K562 (cell line): ENCODE data around the gene TMEM86B. TPM values are rescaled to one million over a fixed set of nuclear protein-coding genes. Genes with fewer than 3 reads are reported as not detected.

Source experiments
- ATAC-seq: fragments of 200-7000 bp; cut with Tn5 transposase; 3 replicates; pipeline ENCODE4 v1.9.1; 2020; ENCODE audit warnings: moderate library complexity
- BruUV-seq: library from RNA; stranded (reverse); fragments of 400-500 nt; replicated peaks from 2 replicates; lab custom pipeline; 2021; lab: Mats Ljungman, UMichigan
- CTCF ChIA-PET: fragments of 300-600 bp; formaldehyde crosslinking; extraction: SDS; loops from one replicate; lab custom pipeline; 2021; ENCODE audit warnings: low intra/inter-chr PET ratio; lab: Yijun Ruan, JAX
- POLR2A ChIA-PET: fragments of 300-600, 350-650 bp; sonication (Branson Sonifier 250); formaldehyde crosslinking; extraction: SDS; loops from one replicate; lab custom pipeline; 2021; ENCODE audit warnings: antibody characterized with exemption, inconsistent platforms; lab: Yijun Ruan, JAX
- DNase-seq, 4 experiments: peaks; one replicate each; pipeline versions ENCODE4 v3.0.0 to v3.0.0-alpha.2; 2011 to 2018; ENCODE audit warnings: low spot score in 3 of 4, mixed read lengths in 3 of 4; ENCODE audit errors: extremely low read depth in 1 of 4
- FAIRE-seq: peaks from 2 replicates; lab custom pipeline; 2011; peaks lifted over from hg19 to GRCh38; lab: Jason Lieb, UNC
- H2AFZ ChIP-seq: 2 replicates; pipeline ENCODE4 v1.6.0; 2011; ENCODE audit warnings: low read depth, low read length, control low read depth, inconsistent platforms
- H3K27ac ChIP-seq: fragments of 200-600 bp; 3 replicates; pipeline ENCODE4 v1.8.0; 2011; ENCODE audit warnings: low read depth, mild to moderate bottlenecking, control low read depth, inconsistent platforms, low read length, moderate library complexity, mixed read lengths; ENCODE audit errors: extremely low read depth
- H3K27me3 ChIP-seq, 2 experiments: fragments of 300-600 bp in 1 of 2; 2 replicates in 1 of 2; 3 replicates in 1 of 2; pipeline versions ENCODE4 v1.6.0 to v1.8.0; 2011; ENCODE audit warnings: inconsistent platforms in 2 of 2, low read length in 2 of 2, mild to moderate bottlenecking in 1 of 2, mixed read lengths in 1 of 2, moderate library complexity in 1 of 2; ENCODE audit not compliant: control insufficient read depth in 2 of 2, insufficient read depth in 2 of 2
- H3K36me3 ChIP-seq: fragments of 300-600 bp; 3 replicates; pipeline ENCODE4 v1.8.0; 2011; ENCODE audit warnings: mild to moderate bottlenecking, low read length, inconsistent platforms; ENCODE audit not compliant: control insufficient read depth, insufficient read depth
- H3K4me1 ChIP-seq, 2 experiments: fragments of 200-600 bp in 1 of 2; replicated peaks in 1 of 2; 2 replicates in 1 of 2; 3 replicates in 1 of 2; pipeline versions ENCODE4 v1.5.1 to v1.8.0; 2011; ENCODE audit warnings: inconsistent platforms in 2 of 2, low read length in 2 of 2, mild to moderate bottlenecking in 1 of 2, mixed read lengths in 1 of 2, moderate library complexity in 1 of 2; ENCODE audit not compliant: control insufficient read depth in 2 of 2, insufficient read depth in 2 of 2
- H3K4me2 ChIP-seq: 2 replicates; pipeline ENCODE4 v1.6.1; 2011; ENCODE audit warnings: low read length, control low read depth, inconsistent platforms, mixed read lengths; ENCODE audit not compliant: insufficient read depth
- H3K4me3 ChIP-seq: fragments of 200-600 bp; sonication (generic), shearing (Covaris generic); 2 replicates; pipeline ENCODE4 v1.5.1; 2016; ENCODE audit warnings: control low read depth, inconsistent platforms
- H3K79me2 ChIP-seq: fragments of 200-600 bp; 3 replicates; pipeline ENCODE4 v1.8.0; 2011; ENCODE audit warnings: low read length, inconsistent platforms; ENCODE audit not compliant: control insufficient read depth, insufficient read depth
- H3K9ac ChIP-seq, 2 experiments: 2 replicates each; pipeline versions ENCODE4 v1.6.0 to v1.6.1; 2011; ENCODE audit warnings: low read depth in 2 of 2, low read length in 2 of 2, control low read depth in 1 of 2, inconsistent platforms in 1 of 2, mild to moderate bottlenecking in 1 of 2, mixed read lengths in 1 of 2; ENCODE audit not compliant: insufficient read depth in 1 of 2
- H3K9me1 ChIP-seq: one replicate; pipeline ENCODE4 v1.6.0; 2011; ENCODE audit warnings: inconsistent platforms, mild to moderate bottlenecking, low read length, moderate library complexity; ENCODE audit not compliant: control insufficient read depth, insufficient read depth
- H3K9me3 ChIP-seq: replicated peaks from 2 replicates; pipeline ENCODE4 v1.5.1; 2011; ENCODE audit warnings: low read depth, low read length, inconsistent platforms; ENCODE audit not compliant: control insufficient read depth, insufficient read depth
- H4K20me1 ChIP-seq: replicated peaks from 2 replicates; pipeline ENCODE4 v1.6.1; 2011; ENCODE audit warnings: low read length, inconsistent platforms, mixed read lengths; ENCODE audit not compliant: control insufficient read depth, insufficient read depth
- KAT2B ChIP-seq: IDR thresholded peaks from one replicate; pipeline ENCODE4 v1.6.1; 2012; ENCODE audit warnings: low read depth, mild to moderate bottlenecking, control low read depth, inconsistent platforms, low read length, moderate library complexity
- POLR2G ChIP-seq: fragments of 200-400 bp; formaldehyde crosslinking; IDR thresholded peaks from 2 replicates; pipeline ENCODE4 v1.6.1; 2017; ENCODE audit warnings: low read depth, mild to moderate bottlenecking, antibody characterized with exemption, low read length, moderate library complexity
- RBM22 ChIP-seq: fragments of 200-400 bp; formaldehyde crosslinking; IDR thresholded peaks from 2 replicates; pipeline ENCODE4 v1.6.1; 2018; ENCODE audit warnings: low read length, low read depth; ENCODE audit not compliant: poor library complexity, severe bottlenecking
- ZKSCAN1 ChIP-seq: fragments of 150-350 bp; IDR thresholded peaks from 2 replicates; pipeline ENCODE4 v1.6.1; 2016; ENCODE audit warnings: low read depth, low read length
- WGBS: fragments of 100-300 bp; shearing (Covaris generic); methylation state at CpG from one replicate; pipeline ENCODE4 v1.1.6; 2016; ENCODE audit warnings: low coverage, mixed read lengths; ENCODE audit not compliant: insufficient coverage; ENCODE audit errors: missing lambda C conversion rate; 5-methylcytosine and 5-hydroxymethylcytosine counted together
- in situ Hi-C: fragments of 300-500 bp; cut with MboI; formaldehyde crosslinking; loops from 4 replicates; pipeline ENCODE4 v1.15.0; 2018; ENCODE audit warnings: inconsistent platforms, mixed read lengths
- intact Hi-C: fragments of 100-400 bp; cut with micrococcal nuclease; formaldehyde crosslinking; loops from 2 replicates; pipeline ENCODE4 v1.14.2; 2022
- polyA plus RNA-seq, 8 experiments: library from polyadenylated mRNA; depleted of rRNA in 4 of 8; stranded (reverse) in 5 of 8; unstranded in 3 of 8; fragments of >200 nt; fragmentation: Nextera tagmentation in 2 of 8; fragmentation: Illumina TruSeq in 1 of 8; extraction: Ambion mirVana in 2 of 8; extraction: Trizol in 1 of 8; gene quantifications; 2 replicates each; pipeline versions ENCODE4 v1.2.1 to v1.2.3, GENCODE V29; 2011 to 2014; ENCODE audit warnings: inconsistent platforms in 1 of 8, missing spikeins in 1 of 8
- total RNA-seq, 7 experiments: library from RNA; depleted of rRNA in 6 of 7; stranded (reverse); fragments of >200 nt in 6 of 7; fragmentation: Illumina TruSeq in 2 of 7; extraction: Trizol in 2 of 7; gene quantifications; 2 replicates each; pipeline versions ENCODE4 v1.2.1 to v1.2.3, GENCODE V29; 2011 to 2021; ENCODE audit warnings: low replicate concordance in 1 of 7
- TF ChIP-seq, protein P1 (sequence below): fragments of 450-650 bp; IDR thresholded peaks from 2 replicates; pipeline ENCODE4 v1.7.0; 2016; ENCODE audit warnings: borderline replicate concordance

The TMEM86B gene
- total and polyA plus RNA-seq, 9 of the 15 experiments (the other 6 are each of a cell fraction or from before 2014, with no cell fraction given) = 0.28 to 7.9 (median 2.1) TPM

DNA sequence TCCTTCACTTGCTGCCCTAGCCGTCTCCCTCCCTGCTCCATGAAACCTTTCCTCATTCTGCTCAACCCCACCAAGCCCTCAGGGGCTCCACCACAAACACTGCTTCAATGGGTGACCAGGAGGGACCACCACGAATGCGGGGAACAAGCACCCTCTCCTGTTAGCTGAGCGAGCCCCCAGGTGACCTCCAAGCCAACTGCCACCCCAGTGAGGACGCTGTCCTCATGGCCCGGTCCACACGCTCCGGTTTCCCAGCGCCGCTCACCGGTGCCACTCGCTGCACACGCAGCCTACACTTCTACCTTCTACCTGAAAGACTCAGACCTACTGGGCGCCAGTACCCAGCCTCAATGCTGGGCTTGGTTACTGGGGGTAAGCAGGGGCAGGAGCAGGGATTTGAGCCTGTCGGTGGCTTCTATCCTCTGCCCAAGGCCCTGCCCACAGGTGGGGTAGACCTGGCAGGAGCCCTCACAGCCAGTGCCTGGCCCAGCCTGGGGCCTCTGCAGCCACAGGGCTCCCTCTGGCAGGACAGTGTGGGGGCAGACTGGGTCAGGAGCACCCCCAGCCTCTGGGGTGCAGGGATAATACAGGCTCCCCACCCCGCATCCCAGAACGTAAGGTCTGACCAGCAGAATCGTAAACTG, 704 bp upstream of the TMEM86B start:
- H3K4me2 ChIP-seq = no peak overlapping the region
- H2AFZ ChIP-seq = no peak overlapping the region
- no peak overlapping the region for H3K4me3 ChIP-seq
- H3K79me2 ChIP-seq = no peaks in the 10 kb centered on the region
- ChIA-PET CTCF (no interaction called here), POLR2A (interaction anchor here (0.7 to 1.2 kb wide), 3 partner anchors 9 to 159 kb away, joined by 3 to 9 read pairs (median 6); no protein-coding TSS in a partner anchor)
- no peak for TF ChIP-seq KAT2B
- peak; percentile 42; the same call in 1 of the 2 replicates for TF ChIP-seq POLR2G
- TF ChIP-seq, protein P1, sequence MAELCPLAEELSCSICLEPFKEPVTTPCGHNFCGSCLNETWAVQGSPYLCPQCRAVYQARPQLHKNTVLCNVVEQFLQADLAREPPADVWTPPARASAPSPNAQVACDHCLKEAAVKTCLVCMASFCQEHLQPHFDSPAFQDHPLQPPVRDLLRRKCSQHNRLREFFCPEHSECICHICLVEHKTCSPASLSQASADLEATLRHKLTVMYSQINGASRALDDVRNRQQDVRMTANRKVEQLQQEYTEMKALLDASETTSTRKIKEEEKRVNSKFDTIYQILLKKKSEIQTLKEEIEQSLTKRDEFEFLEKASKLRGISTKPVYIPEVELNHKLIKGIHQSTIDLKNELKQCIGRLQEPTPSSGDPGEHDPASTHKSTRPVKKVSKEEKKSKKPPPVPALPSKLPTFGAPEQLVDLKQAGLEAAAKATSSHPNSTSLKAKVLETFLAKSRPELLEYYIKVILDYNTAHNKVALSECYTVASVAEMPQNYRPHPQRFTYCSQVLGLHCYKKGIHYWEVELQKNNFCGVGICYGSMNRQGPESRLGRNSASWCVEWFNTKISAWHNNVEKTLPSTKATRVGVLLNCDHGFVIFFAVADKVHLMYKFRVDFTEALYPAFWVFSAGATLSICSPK = no peak
- TF ChIP-seq RBM22 = peak; percentile 35
- peak; percentile 70 for TF ChIP-seq ZKSCAN1
- H3K4me1 ChIP-seq = peaks cover 0 to 47% of the 10 kb centered on the region in 2 experiments; a peak in 1 of 5 replicates
- H3K27ac ChIP-seq = no peak overlapping the region
- peaks cover 3% of the 10 kb centered on the region for H3K9me1 ChIP-seq
- no TSS peak for BruUV-seq
- H3K27me3 ChIP-seq = no peaks in the 10 kb centered on the region
- FAIRE-seq = no peak
- peak overlapping the region in 1 of 2 experiments; percentile 11; a peak in 1 of 4 replicates for H3K9ac ChIP-seq
- no peak for ATAC-seq
- in situ Hi-C loops = no loop called here
- no peaks in the 10 kb centered on the region for H4K20me1 ChIP-seq
- WGBS = 97% methylated on average over 12 of the region's 18 CpGs
- peaks cover 83% of the 10 kb centered on the region for H3K36me3 ChIP-seq
- H3K9me3 ChIP-seq = no peaks in the 10 kb centered on the region
- intact Hi-C loops = no loop called here
- no peak for DNase-seq
